ENCODE data around the gene MAGI2. TPM values are rescaled to one million over a fixed set of nuclear protein-coding genes. Genes with fewer than 3 reads are reported as not detected.

Gene MAGI2
- total RNA-seq, 1 experiment from 2014 or later, result 0.07 TPM

GRCh38 chr7:78673272-78673671, 780.2 kb downstream of the MAGI2 start:
- DNase-seq (ENCODE audit: unreplicated experiment), result no peak
- no peaks in the 10 kb centered on the region for H3K36me3 Mint-ChIP-seq (ENCODE audit: insufficient read depth, unreplicated experiment)
- CTCF ChIA-PET, result no interaction called here
- H3K9me3 Mint-ChIP-seq (ENCODE audit: unreplicated experiment), result no peaks in the 10 kb centered on the region
- no peak overlapping the region for H3K4me3 Mint-ChIP-seq (ENCODE audit: unreplicated experiment)
- no peak overlapping the region for H3K27ac Mint-ChIP-seq (ENCODE audit: low read depth, unreplicated experiment)
- no peaks in the 10 kb centered on the region for H3K4me1 Mint-ChIP-seq (ENCODE audit: insufficient read depth, unreplicated experiment)
- BruUV-seq (replicated peaks), result no TSS peak
- TF ChIP-seq CTCF (IDR thresholded peaks at IDR 0.05; ENCODE audit: unreplicated experiment), result no peak
- intact Hi-C loops (cut with micrococcal nuclease), result no loop called here
- POLR2A ChIA-PET, result no interaction called here
- no peaks in the 10 kb centered on the region for H3K27me3 Mint-ChIP-seq (ENCODE audit: insufficient read depth, unreplicated experiment)

- no peak overlapping the region for H3K4me3 Mint-ChIP-seq (ENCODE audit: unreplicated experiment)
- DNase-seq (ENCODE audit: unreplicated experiment), result no peak
- peaks cover 4% of the 10 kb centered on the region for H3K36me3 Mint-ChIP-seq (ENCODE audit: insufficient read depth, unreplicated experiment)
- no peaks in the 10 kb centered on the region for H3K9me3 Mint-ChIP-seq (ENCODE audit: unreplicated experiment)
- POLR2A ChIA-PET, result no interaction called here
- BruUV-seq (replicated peaks), result no TSS peak
- TF ChIP-seq CTCF (IDR thresholded peaks at IDR 0.05; ENCODE audit: unreplicated experiment), result no peak
- peaks cover 16% of the 10 kb centered on the region for H3K27me3 Mint-ChIP-seq (ENCODE audit: insufficient read depth, unreplicated experiment)
- H3K4me1 Mint-ChIP-seq (ENCODE audit: insufficient read depth, unreplicated experiment), result no peaks in the 10 kb centered on the region
- no peak overlapping the region for H3K27ac Mint-ChIP-seq (ENCODE audit: low read depth, unreplicated experiment)
- CTCF ChIA-PET, result no interaction called here
- intact Hi-C loops (cut with micrococcal nuclease), result no loop called here
Measured at GRCh38 chr7:78662939-78663338, 790.5 kb downstream of the MAGI2 start.

- H3K27ac Mint-ChIP-seq (ENCODE audit: low read depth, unreplicated experiment), result no peak overlapping the region
- no peak for DNase-seq (ENCODE audit: unreplicated experiment)
Measured at GRCh38 chr7:78649976-78650375, 803.5 kb downstream of the MAGI2 start.

GRCh38 chr7:78649236-78649635, 804.2 kb downstream of the MAGI2 start:
- Mint-ChIP-seq H3K27ac (ENCODE audit: low read depth, unreplicated experiment) (no peak overlapping the region), H3K36me3 (ENCODE audit: insufficient read depth, unreplicated experiment) (no peaks in the 10 kb centered on the region), H3K27me3 (ENCODE audit: insufficient read depth, unreplicated experiment) (no peaks in the 10 kb centered on the region), H3K4me3 (ENCODE audit: unreplicated experiment) (no peak overlapping the region), H3K9me3 (ENCODE audit: unreplicated experiment) (peaks cover 5% of the 10 kb centered on the region), H3K4me1 (ENCODE audit: insufficient read depth, unreplicated experiment) (no peaks in the 10 kb centered on the region)
- CTCF ChIA-PET, result no interaction called here
- DNase-seq (ENCODE audit: unreplicated experiment), result no peak
- POLR2A ChIA-PET, result no interaction called here
- intact Hi-C loops (cut with micrococcal nuclease), result no loop called here
- no peak for TF ChIP-seq CTCF (IDR thresholded peaks at IDR 0.05; ENCODE audit: unreplicated experiment)
- no TSS peak for BruUV-seq (replicated peaks)

More at GRCh38 chr7:78649976-78650375, 803.5 kb downstream of the MAGI2 start:
- ChIA-PET CTCF (interaction anchor here (0.9 kb wide), 1 partner anchor 15 kb away, joined by 3 read pairs; no protein-coding TSS in a partner anchor), POLR2A (no interaction called here)
- no peaks in the 10 kb centered on the region for H3K4me1 Mint-ChIP-seq (ENCODE audit: insufficient read depth, unreplicated experiment)
- no peak overlapping the region for H3K4me3 Mint-ChIP-seq (ENCODE audit: unreplicated experiment)
- H3K27me3 Mint-ChIP-seq (ENCODE audit: insufficient read depth, unreplicated experiment), result no peaks in the 10 kb centered on the region
- peaks cover 5% of the 10 kb centered on the region for H3K9me3 Mint-ChIP-seq (ENCODE audit: unreplicated experiment)
- intact Hi-C loops (cut with micrococcal nuclease), result no loop called here
- H3K36me3 Mint-ChIP-seq (ENCODE audit: insufficient read depth, unreplicated experiment), result no peaks in the 10 kb centered on the region
- BruUV-seq (replicated peaks), result no TSS peak
- TF ChIP-seq CTCF (IDR thresholded peaks at IDR 0.05; ENCODE audit: unreplicated experiment), result no peak

All from MCF 10A (cell line).